HG02885 (cell line): Measurements from ENCODE around the gene TULP1.

ENCODE experiments used
- ATAC-seq: cut with Tn5 transposase; IDR thresholded peaks from one replicate; pipeline ENCODE4 v1.9.1; 2021; ENCODE audit warnings: mild to moderate bottlenecking; ENCODE audit not compliant: unreplicated experiment, poor library complexity

Gene TULP1

DNA sequence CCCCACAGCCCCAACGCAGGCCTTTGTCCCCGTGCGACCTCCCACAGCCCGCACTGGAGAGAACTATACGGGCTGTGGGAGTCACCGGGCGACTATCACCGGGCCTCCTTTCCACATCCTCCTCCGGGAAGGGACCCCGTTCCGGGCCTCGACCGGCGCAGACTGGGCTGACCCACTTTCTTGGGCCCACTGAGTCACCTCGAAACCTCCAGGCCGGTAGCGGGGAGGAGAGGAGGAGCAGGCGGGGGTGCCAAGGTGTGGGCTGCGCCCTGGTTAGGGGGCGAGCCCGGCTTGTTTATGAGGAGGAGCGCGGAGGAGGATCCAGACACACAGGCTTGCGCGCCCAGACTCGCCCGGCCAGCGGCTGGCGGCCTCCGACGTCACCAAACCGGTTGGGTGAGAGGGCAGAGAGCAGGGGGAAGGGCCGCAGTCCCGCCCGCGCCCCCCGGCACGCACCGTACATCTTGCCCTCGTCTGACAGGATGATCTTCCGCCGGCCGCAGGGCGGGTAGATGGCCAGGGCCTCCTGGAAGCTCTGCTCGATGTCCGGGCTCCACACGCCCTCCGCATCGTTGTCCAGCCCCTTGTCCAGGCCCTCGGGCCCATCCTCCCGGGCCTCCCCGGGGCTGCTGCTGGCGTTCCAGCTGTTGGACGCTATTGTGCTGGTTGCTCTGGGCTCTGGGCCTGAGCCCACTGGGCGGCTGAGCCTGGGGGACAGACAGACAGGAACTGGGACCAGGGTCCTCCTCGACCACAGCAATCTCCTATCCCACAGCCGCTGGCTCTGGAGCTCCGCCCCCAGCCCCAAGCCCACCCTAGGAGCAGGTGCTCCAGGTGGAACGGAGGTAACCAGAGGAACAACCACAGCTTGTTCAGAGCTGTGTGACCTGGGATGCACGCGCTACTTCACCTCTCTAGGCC, 26.4 kb downstream of the TULP1 start:
- ATAC-seq = no peak

GRCh38 chr6:35485402-35485877, 27.3 kb downstream of the TULP1 start:
- no peak for ATAC-seq

- ATAC-seq = no peak
These were observed 27.7 kb downstream of the TULP1 start for GRCh38 chr6:35484921-35485392.

GRCh38 chr6:35483893-35484645, 28.6 kb downstream of the TULP1 start:
- no peak for ATAC-seq

DNA sequence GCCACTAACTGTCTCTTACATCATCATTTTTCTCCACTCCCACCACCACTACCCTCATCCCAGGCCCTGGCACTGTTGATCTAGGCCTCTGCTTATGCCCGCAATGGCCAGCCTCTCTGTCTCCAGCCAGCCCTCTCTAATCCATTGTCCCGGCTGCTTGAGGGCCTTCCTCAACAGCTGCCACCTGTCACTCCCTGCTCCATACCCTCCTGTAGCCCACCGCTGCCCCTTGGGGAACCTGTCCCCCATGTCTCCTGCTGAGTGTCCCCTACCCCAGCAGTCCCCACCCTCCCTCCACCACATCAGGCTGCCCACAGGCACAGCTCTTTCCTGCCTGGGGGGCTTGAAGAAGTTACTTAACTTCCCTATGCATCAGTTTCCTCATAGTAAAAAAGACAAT, 29.2 kb downstream of the TULP1 start:
- ATAC-seq = no peak

DNA sequence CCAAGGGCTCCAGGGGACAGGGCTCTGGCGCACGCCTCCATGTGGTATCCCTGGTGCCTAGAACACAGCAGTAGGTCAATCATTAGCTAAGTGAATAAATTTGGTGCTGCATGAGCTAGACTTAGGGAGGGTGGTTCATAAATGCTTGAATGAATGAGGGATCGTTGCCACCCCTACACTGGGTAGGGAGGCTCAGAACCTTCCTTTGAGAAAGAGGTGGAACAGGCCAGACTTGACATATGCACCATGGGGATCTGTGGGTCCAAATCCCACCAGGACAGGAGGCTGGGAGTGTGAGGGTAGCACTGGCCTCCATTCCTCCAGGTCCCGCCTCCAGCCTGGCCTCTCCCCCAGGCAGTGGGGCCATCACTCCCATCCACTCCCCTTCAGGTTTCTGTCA, 29.6 kb downstream of the TULP1 start:
- no peak for ATAC-seq

- ATAC-seq = no peak
These were observed 31.5 kb downstream of the TULP1 start for GRCh38 chr6:35481226-35481625.

GRCh38 chr6:35480176-35480575, 32.5 kb downstream of the TULP1 start:
- ATAC-seq = no peak

DNA sequence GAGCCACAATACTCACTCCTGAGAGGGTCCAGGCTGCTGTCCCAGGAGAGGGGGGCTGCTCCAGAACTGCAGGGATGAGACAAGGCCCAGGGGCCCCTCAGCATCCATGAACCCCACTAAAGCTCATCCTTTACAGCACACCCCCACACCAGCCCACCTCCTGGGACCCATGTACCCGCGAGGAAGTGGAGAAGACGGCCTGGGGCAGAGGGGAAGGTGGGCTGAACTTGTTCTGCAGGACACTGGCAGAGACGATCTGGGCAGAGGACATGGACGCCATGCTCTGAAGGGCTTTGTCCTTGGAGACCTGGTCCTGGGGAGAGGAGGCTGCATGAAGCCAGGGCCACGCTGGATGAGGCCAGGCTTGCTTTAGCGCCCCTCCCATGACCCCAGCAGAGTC, 34.4 kb downstream of the TULP1 start:
- no peak for ATAC-seq

DNA sequence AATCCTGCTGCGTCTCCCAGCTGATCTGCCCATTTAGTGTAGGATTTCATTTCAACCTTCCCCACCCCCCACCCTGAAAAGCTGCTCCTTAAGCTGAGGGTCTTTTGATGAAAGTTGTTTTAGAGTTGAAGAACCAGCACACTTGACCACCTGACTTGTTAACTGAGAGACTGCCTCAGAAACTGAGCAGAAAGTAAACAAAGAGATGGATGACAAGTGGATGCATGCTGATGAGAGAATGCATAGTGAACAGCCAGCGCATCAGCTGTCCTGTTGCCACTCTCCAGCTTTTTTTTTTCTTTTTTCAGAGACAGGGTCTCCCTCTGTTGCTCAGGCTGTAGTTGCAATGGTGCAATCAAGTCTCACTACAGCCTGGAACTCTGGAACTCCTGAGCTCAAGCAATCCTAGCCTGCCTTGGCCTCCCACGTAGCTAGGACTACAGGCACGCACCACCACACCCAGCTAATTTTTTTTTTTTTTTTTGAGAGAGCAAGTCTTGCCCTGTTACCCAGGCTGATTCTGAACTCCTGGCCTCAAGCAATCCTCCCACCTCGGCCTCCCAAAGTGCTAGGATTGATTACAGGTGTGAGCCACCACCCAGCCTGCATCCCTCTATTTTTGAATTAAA, 35.0 kb downstream of the TULP1 start:
- ATAC-seq = no peak

DNA sequence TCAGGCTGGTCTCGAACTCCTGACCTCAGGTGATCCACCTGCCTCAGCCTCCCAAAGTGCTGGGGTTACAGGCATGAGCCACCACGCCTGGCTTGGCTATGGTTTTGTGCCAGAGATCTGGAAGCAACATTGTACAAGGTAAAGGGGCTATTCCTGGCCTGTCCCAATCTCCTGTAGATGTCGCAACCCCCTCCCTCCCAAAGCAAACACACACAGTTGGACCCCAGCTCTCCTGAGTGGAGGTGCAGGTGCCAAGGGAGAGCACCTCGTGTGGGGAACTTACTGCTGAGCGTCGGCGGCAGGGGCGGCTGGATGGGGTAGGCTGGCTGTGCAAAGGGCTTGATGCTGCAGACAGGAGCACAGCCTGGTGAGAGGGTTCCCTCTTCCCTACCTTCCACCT, 35.7 kb downstream of the TULP1 start:
- no peak for ATAC-seq

DNA sequence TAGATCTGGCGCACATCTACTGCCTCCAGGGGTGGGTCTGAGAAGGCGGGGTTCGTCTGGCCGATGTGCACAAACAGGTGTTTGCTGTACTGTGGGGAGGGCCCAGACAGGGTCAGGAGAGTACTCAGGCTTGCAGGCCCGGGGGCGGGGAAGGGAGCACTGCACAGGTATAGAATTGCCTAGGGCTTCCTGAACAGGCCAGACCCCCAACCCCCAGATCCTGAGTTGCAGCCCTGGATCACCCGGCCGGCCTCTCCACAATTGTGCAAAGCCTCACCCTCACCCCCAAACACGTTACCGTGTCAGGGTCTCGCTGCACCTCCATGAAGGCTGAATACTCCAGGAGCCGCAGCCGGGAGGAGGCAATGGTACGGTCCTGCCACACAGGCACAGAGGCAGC, 36.7 kb downstream of the TULP1 start:
- no peak for ATAC-seq

DNA sequence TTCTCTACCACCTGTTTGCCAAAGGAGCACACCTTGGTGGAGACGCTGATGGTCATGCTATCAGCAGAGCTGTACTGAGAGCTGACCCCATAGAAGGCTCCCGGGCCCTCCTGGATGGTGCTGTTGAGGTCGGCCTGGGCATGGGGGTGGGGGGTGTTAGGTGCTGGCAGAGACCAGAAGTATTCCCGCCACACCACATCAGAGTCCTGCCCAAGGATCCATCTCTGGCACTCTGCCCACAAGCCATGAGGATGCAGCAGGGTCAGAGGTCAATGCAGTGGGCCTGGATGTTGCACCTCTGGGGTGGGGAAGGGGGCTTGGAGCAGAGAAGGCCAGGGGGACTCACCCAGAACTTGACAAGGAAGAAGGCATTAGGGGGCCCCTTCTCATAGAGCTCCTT, 37.1 kb downstream of the TULP1 start:
- ATAC-seq = no peak

- no peak for ATAC-seq
These were observed 37.6 kb downstream of the TULP1 start for GRCh38 chr6:35474942-35475570.

- no peak for ATAC-seq
These were observed 38.4 kb downstream of the TULP1 start for GRCh38 chr6:35474131-35474941.

DNA sequence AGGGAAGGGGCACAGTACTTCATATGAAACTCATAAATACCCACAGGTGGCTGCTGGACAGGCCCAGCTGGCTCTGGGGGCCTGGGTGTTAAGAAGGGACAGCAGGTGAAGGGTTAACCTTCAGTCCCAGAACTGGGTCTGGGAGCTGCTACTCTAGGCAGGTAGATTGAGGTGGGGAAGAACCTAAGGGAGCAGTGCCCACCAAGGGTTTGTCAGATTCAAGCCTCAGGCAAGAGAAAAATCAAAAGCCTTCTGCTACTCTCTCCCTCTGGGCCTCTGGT, 38.9 kb downstream of the TULP1 start:
- ATAC-seq = no peak

- no peak for ATAC-seq
These were observed 39.4 kb downstream of the TULP1 start for GRCh38 chr6:35473075-35473849.

GRCh38 chr6:35471836-35472345, 40.8 kb downstream of the TULP1 start:
- no peak for ATAC-seq

GRCh38 chr6:35470663-35471120, 42.0 kb downstream of the TULP1 start:
- ATAC-seq = no peak
